ENCODE data around the gene INPP5D. TPM values are rescaled to one million over a fixed set of nuclear protein-coding genes. Genes with fewer than 3 reads are reported as not detected.

INPP5D gene
- total and polyA plus RNA-seq, 2 donors (not counting 1 experiment from before 2014, with no cell fraction given), result 152 to 444 TPM

DNA sequence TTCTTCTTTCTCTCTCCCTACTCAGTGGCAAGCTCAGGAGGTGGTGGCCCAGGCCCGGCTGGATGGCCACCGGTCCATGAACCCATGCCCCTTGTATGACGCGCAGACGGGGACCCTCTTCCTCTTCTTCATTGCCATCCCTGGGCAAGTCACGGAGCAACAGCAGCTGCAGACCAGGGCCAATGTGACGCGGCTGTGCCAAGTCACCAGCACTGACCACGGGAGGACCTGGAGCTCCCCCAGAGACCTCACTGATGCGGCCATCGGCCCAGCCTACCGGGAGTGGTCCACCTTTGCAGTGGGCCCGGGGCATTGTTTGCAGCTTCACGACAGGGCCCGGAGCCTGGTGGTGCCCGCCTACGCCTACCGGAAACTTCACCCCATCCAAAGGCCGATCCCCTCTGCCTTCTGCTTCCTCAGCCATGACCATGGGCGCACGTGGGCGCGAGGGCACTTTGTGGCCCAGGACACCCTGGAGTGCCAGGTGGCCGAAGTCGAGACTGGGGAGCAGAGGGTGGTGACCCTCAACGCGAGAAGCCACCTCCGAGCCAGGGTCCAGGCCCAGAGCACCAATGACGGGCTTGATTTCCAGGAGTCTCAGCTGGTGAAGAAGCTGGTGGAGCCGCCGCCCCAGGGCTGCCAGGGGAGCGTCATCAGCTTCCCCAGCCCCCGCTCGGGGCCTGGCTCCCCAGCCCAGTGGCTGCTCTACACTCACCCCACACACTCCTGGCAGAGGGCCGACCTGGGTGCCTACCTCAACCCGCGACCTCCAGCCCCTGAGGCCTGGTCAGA lies 25.9 kb upstream of the INPP5D start:
- no peak overlapping the region for H3K4me2 ChIP-seq (replicated peaks; ENCODE audit: low read depth, low read length, poor library complexity, severe bottlenecking)
- intact Hi-C loops (cut with micrococcal nuclease), result no loop called here

More for the DNA sequence above, 25.9 kb upstream of the INPP5D start:
- Histone ChIP-seq H3K36me3 (replicated peaks in 1 of 2; ENCODE audit: control extremely low read depth in 1 of 2, control insufficient read depth in 1 of 2, extremely low read depth in 1 of 2, insufficient read depth in 2 of 2, low read length in 1 of 2) (no peaks in the 10 kb centered on the region), H3K27ac (ENCODE audit: low read length in 2 of 2) (no peak overlapping the region), H4K20me1 (ENCODE audit: control insufficient read depth, insufficient read depth, low read length, poor library complexity, severe bottlenecking) (no peaks in the 10 kb centered on the region), H3K79me2 (ENCODE audit: control insufficient read depth, insufficient read depth, low read length) (no peaks in the 10 kb centered on the region), H2AFZ (ENCODE audit: insufficient read depth, low read depth, low read length, poor library complexity, severe bottlenecking) (no peak overlapping the region), H3K27me3 (replicated peaks in 1 of 4; ENCODE audit: control extremely low read depth in 1 of 4, control insufficient read depth in 3 of 4, insufficient read depth in 4 of 4, low read length in 3 of 4) (no peaks in the 10 kb centered on the region), H3K9me3 (ENCODE audit: control extremely low read depth in 1 of 3, control insufficient read depth in 2 of 3, insufficient read depth in 1 of 3, low read length in 2 of 3) (no peaks in the 10 kb centered on the region), H3K4me1 (ENCODE audit: control insufficient read depth in 2 of 2, insufficient read depth in 2 of 2, low read length in 2 of 2) (no peaks in the 10 kb centered on the region), H3K4me3 (ENCODE audit: control extremely low read depth in 1 of 5, extremely low read depth in 1 of 5, insufficient read depth in 1 of 5, low read depth in 2 of 5, low read length in 4 of 5) (no peak overlapping the region), H3K9ac (ENCODE audit: low read length) (no peak overlapping the region)
- DNase-seq, result no peak
- no peak for ATAC-seq (ENCODE audit: low read depth)
- H3K27me3 Mint-ChIP-seq, result no peaks in the 10 kb centered on the region
- H3K4me1 Mint-ChIP-seq, result no peaks in the 10 kb centered on the region
- no peak overlapping the region for H3K27ac Mint-ChIP-seq
- WGBS (ENCODE audit: insufficient coverage), result 95% methylated on average over 37 of the region's 37 CpGs
- no peaks in the 10 kb centered on the region for H3K9me3 Mint-ChIP-seq (ENCODE audit: insufficient read depth)
- TF ChIP-seq, protein P1, sequence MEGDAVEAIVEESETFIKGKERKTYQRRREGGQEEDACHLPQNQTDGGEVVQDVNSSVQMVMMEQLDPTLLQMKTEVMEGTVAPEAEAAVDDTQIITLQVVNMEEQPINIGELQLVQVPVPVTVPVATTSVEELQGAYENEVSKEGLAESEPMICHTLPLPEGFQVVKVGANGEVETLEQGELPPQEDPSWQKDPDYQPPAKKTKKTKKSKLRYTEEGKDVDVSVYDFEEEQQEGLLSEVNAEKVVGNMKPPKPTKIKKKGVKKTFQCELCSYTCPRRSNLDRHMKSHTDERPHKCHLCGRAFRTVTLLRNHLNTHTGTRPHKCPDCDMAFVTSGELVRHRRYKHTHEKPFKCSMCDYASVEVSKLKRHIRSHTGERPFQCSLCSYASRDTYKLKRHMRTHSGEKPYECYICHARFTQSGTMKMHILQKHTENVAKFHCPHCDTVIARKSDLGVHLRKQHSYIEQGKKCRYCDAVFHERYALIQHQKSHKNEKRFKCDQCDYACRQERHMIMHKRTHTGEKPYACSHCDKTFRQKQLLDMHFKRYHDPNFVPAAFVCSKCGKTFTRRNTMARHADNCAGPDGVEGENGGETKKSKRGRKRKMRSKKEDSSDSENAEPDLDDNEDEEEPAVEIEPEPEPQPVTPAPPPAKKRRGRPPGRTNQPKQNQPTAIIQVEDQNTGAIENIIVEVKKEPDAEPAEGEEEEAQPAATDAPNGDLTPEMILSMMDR (IDR thresholded peaks at IDR 0.05), result no peak
- no peak for TF ChIP-seq EZH2 (IDR thresholded peaks at IDR 0.05; ENCODE audit: borderline replicate concordance, insufficient read depth, low read depth, low read length, poor library complexity, severe bottlenecking)
- CTCF ChIA-PET, result interaction anchor here (1.0 to 1.6 kb wide), 3 partner anchors 19 to 77 kb away, joined by 3 to 7 read pairs (median 3); no protein-coding TSS in a partner anchor
- no peak overlapping the region for H3K4me3 Mint-ChIP-seq
- POLR2A ChIA-PET, result no interaction called here
